K562 (cell line): ENCODE measurements around the gene CEP290. TPM values are rescaled to one million over a fixed set of nuclear protein-coding genes. Genes with fewer than 3 reads are reported as not detected.
A peak's percentile ranks its signal among the peaks of the same experiment; 100 is the strongest.

Experiments used
- ATF7 ChIP-seq: fragments of 450-650 bp; IDR thresholded peaks from 2 replicates; pipeline ENCODE4 v1.7.1; 2014; ENCODE audit warnings: mild to moderate bottlenecking, moderate library complexity
- CEBPB ChIP-seq: fragments of 450-650 bp; IDR thresholded peaks from 2 replicates; pipeline ENCODE4 v1.6.1; 2016; ENCODE audit warnings: missing genetic modification characterization, missing compliant biosample characterization
- DMBX1 ChIP-seq: fragments of 250-450 bp; sonication (Bioruptor Pico); IDR thresholded peaks from 2 replicates; pipeline ENCODE4 v1.8.0; 2022; ENCODE audit warnings: inconsistent platforms, mild to moderate bottlenecking, moderate library complexity, borderline replicate concordance
- DNMT1 ChIP-seq: fragments of 450-650 bp; IDR thresholded peaks from 2 replicates; pipeline ENCODE4 v1.6.1; 2016; ENCODE audit warnings: antibody characterized with exemption, mild to moderate bottlenecking
- HDGF ChIP-seq: fragments of 450-650 bp; IDR thresholded peaks from 2 replicates; pipeline ENCODE4 v1.6.1; 2016
- JUND ChIP-seq, 2 experiments: IDR thresholded peaks; 2 replicates in 1 of 2; 3 replicates in 1 of 2; pipeline ENCODE4 v1.6.1; 2011; ENCODE audit warnings: borderline replicate concordance in 2 of 2, low read depth in 2 of 2, low read length in 2 of 2, improper control_type of control experiment in 1 of 2, missing biosample characterization in 1 of 2, missing genetic modification characterization in 1 of 2, missing genetic modification reagents in 1 of 2
- MAFF ChIP-seq: IDR thresholded peaks from 2 replicates; pipeline ENCODE4 v1.6.1; 2012; ENCODE audit warnings: low read length, improper control_type of control experiment
- MEIS2 ChIP-seq: fragments of 450-650 bp; IDR thresholded peaks from 2 replicates; pipeline ENCODE4 v1.6.1; 2014; ENCODE audit warnings: mild to moderate bottlenecking; ENCODE audit not compliant: partially characterized antibody
- NR3C1 ChIP-seq: sonication (generic); formaldehyde crosslinking; IDR thresholded peaks from 2 replicates; pipeline ENCODE4 v1.8.1; 2022; ENCODE audit warnings: missing genetic modification reagents
- ZBTB7A ChIP-seq: IDR thresholded peaks from 2 replicates; pipeline ENCODE4 v1.6.1; 2011; ENCODE audit warnings: low read depth, mild to moderate bottlenecking, low read length, moderate library complexity, borderline replicate concordance; ENCODE audit not compliant: control insufficient read depth
- ZNF696 ChIP-seq: fragments of 250-450 bp; sonication (Bioruptor Pico); conservative IDR thresholded peaks from 2 replicates; pipeline ENCODE4 v1.4.0; 2020; ENCODE audit warnings: mild to moderate bottlenecking, moderate library complexity
- ZNF764 ChIP-seq: fragments of 250-450 bp; sonication (Bioruptor Pico); IDR thresholded peaks from 2 replicates; pipeline ENCODE4 v1.4.0; 2020; ENCODE audit warnings: low read depth, mild to moderate bottlenecking, moderate library complexity
- polyA plus RNA-seq, 8 experiments: library from polyadenylated mRNA; depleted of rRNA in 4 of 8; stranded (reverse) in 5 of 8; unstranded in 3 of 8; fragments of >200 nt; fragmentation: Nextera tagmentation in 2 of 8; fragmentation: Illumina TruSeq in 1 of 8; extraction: Ambion mirVana in 2 of 8; extraction: Trizol in 1 of 8; gene quantifications; 2 replicates each; pipeline versions ENCODE4 v1.2.1 to v1.2.3, GENCODE V29; 2011 to 2014; ENCODE audit warnings: inconsistent platforms in 1 of 8, missing spikeins in 1 of 8
- total RNA-seq, 7 experiments: library from RNA; depleted of rRNA in 6 of 7; stranded (reverse); fragments of >200 nt in 6 of 7; fragmentation: Illumina TruSeq in 2 of 7; extraction: Trizol in 2 of 7; gene quantifications; 2 replicates each; pipeline versions ENCODE4 v1.2.1 to v1.2.3, GENCODE V29; 2011 to 2021; ENCODE audit warnings: low replicate concordance in 1 of 7
- TF ChIP-seq, protein P1 (sequence below): fragments of 250-450 bp; sonication (Bioruptor Pico); IDR thresholded peaks from 2 replicates; pipeline ENCODE4 v1.4.0; 2020; ENCODE audit warnings: mild to moderate bottlenecking, moderate library complexity
- TF ChIP-seq, protein P2 (sequence below): sonication (generic); formaldehyde crosslinking; IDR thresholded peaks from 2 replicates; pipeline ENCODE4 v1.9.0; 2022; ENCODE audit warnings: mild to moderate bottlenecking, missing genetic modification reagents
- TF ChIP-seq, protein P3 (sequence below): fragments of 250-450 bp; sonication (Bioruptor Pico); IDR thresholded peaks from 2 replicates; pipeline ENCODE4 v1.5.0; 2022; ENCODE audit warnings: mild to moderate bottlenecking
- TF ChIP-seq, protein P4 (sequence below): fragments of 150-350 bp; IDR thresholded peaks from 2 replicates; pipeline ENCODE4 v1.6.1; 2014; ENCODE audit warnings: low read depth, mild to moderate bottlenecking, low read length, borderline replicate concordance
- TF ChIP-seq, protein P5 (sequence below): fragments of 450-650 bp; formaldehyde crosslinking; IDR thresholded peaks from 2 replicates; pipeline ENCODE4 v1.4.0; 2022; ENCODE audit warnings: mild to moderate bottlenecking, moderate library complexity
- TF ChIP-seq, protein P6 (sequence below), 2 experiments: fragments of 450-650 bp in 1 of 2; sonication (generic) in 1 of 2; formaldehyde crosslinking in 1 of 2; IDR thresholded peaks in 1 of 2; conservative IDR thresholded peaks in 1 of 2; 2 replicates each; pipeline versions ENCODE4 v1.6.1 to v1.8.1; 2016 to 2023; ENCODE audit warnings: mild to moderate bottlenecking in 2 of 2, moderate library complexity in 2 of 2, inconsistent platforms in 1 of 2, missing genetic modification reagents in 1 of 2

CEP290 gene
- total and polyA plus RNA-seq, 9 of the 15 experiments (the other 6 are each of a cell fraction or from before 2014, with no cell fraction given): 7.2 to 19.4 (median 18.1) TPM

DNA sequence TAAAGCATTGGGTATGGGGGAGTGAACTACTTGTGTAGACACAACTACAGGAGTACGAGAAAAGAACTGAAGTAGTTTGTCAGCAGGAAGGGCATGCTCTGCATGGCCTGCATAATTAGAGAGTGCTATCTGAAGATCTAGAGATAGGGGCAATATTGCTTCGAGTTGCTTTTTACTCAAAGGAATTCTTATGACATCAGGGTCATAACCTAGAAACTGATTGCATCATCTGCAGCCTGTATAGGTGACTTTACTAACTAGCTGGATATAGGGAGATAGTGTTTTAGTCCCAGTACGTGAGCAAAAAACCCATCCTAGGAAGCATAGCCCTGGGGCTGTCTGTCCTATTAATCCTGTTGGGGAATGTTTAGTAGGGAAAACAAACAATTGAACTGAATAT lies 40.0 kb upstream of the CEP290 start (continued):
- TF ChIP-seq, protein P1, sequence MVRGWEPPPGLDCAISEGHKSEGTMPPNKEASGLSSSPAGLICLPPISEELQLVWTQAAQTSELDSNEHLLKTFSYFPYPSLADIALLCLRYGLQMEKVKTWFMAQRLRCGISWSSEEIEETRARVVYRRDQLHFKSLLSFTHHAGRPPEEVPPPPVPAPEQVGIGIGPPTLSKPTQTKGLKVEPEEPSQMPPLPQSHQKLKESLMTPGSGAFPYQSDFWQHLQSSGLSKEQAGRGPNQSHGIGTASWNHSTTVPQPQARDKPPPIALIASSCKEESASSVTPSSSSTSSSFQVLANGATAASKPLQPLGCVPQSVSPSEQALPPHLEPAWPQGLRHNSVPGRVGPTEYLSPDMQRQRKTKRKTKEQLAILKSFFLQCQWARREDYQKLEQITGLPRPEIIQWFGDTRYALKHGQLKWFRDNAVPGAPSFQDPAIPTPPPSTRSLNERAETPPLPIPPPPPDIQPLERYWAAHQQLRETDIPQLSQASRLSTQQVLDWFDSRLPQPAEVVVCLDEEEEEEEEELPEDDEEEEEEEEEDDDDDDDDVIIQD (CRISPR knock-in tag): no peak
- TF ChIP-seq, protein P2, sequence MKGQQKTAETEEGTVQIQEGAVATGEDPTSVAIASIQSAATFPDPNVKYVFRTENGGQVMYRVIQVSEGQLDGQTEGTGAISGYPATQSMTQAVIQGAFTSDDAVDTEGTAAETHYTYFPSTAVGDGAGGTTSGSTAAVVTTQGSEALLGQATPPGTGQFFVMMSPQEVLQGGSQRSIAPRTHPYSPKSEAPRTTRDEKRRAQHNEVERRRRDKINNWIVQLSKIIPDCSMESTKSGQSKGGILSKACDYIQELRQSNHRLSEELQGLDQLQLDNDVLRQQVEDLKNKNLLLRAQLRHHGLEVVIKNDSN (CRISPR knock-in tag): no peak
- TF ChIP-seq ZNF764 (no peak), NR3C1 (CRISPR knock-in tag) (no peak), DNMT1 (no peak), ATF7 (peak; percentile 77), HDGF (no peak), ZNF696 (CRISPR knock-in tag) (no peak), ZBTB7A (no peak), MEIS2 (no peak), CEBPB (tag) (peak; percentile 77), DMBX1 (CRISPR knock-in tag) (0 out of 2 replicates have a peak, but pooled peaks have one; percentile 19), JUND (IDR thresholded peaks at IDR 0.05; ENCODE audit: borderline replicate concordance, low read depth, low read length) (no peak), JUND (tag; IDR thresholded peaks at IDR 0.05; ENCODE audit: borderline replicate concordance, low read depth, low read length) (0 out of 3 replicates have a peak, but pooled peaks have one; percentile 22), MAFF (no peak)
- TF ChIP-seq, protein P3, sequence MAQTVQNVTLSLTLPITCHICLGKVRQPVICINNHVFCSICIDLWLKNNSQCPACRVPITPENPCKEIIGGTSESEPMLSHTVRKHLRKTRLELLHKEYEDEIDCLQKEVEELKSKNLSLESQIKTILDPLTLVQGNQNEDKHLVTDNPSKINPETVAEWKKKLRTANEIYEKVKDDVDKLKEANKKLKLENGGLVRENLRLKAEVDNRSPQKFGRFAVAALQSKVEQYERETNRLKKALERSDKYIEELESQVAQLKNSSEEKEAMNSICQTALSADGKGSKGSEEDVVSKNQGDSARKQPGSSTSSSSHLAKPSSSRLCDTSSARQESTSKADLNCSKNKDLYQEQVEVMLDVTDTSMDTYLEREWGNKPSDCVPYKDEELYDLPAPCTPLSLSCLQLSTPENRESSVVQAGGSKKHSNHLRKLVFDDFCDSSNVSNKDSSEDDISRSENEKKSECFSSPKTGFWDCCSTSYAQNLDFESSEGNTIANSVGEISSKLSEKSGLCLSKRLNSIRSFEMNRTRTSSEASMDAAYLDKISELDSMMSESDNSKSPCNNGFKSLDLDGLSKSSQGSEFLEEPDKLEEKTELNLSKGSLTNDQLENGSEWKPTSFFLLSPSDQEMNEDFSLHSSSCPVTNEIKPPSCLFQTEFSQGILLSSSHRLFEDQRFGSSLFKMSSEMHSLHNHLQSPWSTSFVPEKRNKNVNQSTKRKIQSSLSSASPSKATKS (CRISPR knock-in tag): no peak
- TF ChIP-seq, protein P4, sequence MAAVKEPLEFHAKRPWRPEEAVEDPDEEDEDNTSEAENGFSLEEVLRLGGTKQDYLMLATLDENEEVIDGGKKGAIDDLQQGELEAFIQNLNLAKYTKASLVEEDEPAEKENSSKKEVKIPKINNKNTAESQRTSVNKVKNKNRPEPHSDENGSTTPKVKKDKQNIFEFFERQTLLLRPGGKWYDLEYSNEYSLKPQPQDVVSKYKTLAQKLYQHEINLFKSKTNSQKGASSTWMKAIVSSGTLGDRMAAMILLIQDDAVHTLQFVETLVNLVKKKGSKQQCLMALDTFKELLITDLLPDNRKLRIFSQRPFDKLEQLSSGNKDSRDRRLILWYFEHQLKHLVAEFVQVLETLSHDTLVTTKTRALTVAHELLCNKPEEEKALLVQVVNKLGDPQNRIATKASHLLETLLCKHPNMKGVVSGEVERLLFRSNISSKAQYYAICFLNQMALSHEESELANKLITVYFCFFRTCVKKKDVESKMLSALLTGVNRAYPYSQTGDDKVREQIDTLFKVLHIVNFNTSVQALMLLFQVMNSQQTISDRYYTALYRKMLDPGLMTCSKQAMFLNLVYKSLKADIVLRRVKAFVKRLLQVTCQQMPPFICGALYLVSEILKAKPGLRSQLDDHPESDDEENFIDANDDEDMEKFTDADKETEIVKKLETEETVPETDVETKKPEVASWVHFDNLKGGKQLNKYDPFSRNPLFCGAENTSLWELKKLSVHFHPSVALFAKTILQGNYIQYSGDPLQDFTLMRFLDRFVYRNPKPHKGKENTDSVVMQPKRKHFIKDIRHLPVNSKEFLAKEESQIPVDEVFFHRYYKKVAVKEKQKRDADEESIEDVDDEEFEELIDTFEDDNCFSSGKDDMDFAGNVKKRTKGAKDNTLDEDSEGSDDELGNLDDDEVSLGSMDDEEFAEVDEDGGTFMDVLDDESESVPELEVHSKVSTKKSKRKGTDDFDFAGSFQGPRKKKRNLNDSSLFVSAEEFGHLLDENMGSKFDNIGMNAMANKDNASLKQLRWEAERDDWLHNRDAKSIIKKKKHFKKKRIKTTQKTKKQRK: no peak
- TF ChIP-seq, protein P5, sequence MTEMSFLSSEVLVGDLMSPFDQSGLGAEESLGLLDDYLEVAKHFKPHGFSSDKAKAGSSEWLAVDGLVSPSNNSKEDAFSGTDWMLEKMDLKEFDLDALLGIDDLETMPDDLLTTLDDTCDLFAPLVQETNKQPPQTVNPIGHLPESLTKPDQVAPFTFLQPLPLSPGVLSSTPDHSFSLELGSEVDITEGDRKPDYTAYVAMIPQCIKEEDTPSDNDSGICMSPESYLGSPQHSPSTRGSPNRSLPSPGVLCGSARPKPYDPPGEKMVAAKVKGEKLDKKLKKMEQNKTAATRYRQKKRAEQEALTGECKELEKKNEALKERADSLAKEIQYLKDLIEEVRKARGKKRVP: peak; percentile 88
- TF ChIP-seq, protein P6, sequence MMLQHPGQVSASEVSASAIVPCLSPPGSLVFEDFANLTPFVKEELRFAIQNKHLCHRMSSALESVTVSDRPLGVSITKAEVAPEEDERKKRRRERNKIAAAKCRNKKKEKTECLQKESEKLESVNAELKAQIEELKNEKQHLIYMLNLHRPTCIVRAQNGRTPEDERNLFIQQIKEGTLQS (IDR thresholded peaks at IDR 0.05): peak; percentile 88
- TF ChIP-seq, protein P6 (CRISPR knock-in tag; conservative IDR thresholded peaks at IDR 0.05): no peak
